Loucy (cell line): Measurements from ENCODE around the gene IGFBP5.

Experiments
- H2AFZ ChIP-seq: fragments of 200-600 bp; sonication (generic); 2 replicates; pipeline ENCODE4 v1.6.0; 2016; ENCODE audit warnings: antibody characterized with exemption, mild to moderate bottlenecking, low read length, moderate library complexity
- H3F3A ChIP-seq: fragments of 200-600 bp; 2 replicates; pipeline ENCODE4 v1.6.0; 2016; ENCODE audit warnings: antibody characterized with exemption, low read depth, mild to moderate bottlenecking
- H3K27me3 ChIP-seq: fragments of 200-600 bp; sonication (generic); 2 replicates; pipeline ENCODE4 v1.6.1; 2014; ENCODE audit warnings: low read length, mild to moderate bottlenecking; ENCODE audit not compliant: insufficient read depth, poor library complexity, severe bottlenecking
- H3K36me3 ChIP-seq: fragments of 200-600 bp; sonication (generic); 2 replicates; pipeline ENCODE4 v1.6.1; 2016; ENCODE audit warnings: low read length; ENCODE audit not compliant: insufficient read depth
- H3K4me1 ChIP-seq: fragments of 200-600 bp; sonication (generic); 2 replicates; pipeline ENCODE4 v1.5.1; 2014; ENCODE audit warnings: low read length, mild to moderate bottlenecking; ENCODE audit not compliant: insufficient read depth, poor library complexity, severe bottlenecking
- H3K4me2 ChIP-seq: fragments of 200-600 bp; sonication (generic); 2 replicates; pipeline ENCODE4 v1.6.0; 2014; ENCODE audit warnings: antibody characterized with exemption, low read length, low read depth, mild to moderate bottlenecking; ENCODE audit not compliant: poor library complexity, severe bottlenecking
- H3K4me3 ChIP-seq: fragments of 200-600 bp; sonication (generic); 2 replicates; pipeline ENCODE4 v1.5.1; 2014; ENCODE audit warnings: low read length, mild to moderate bottlenecking, mixed read lengths; ENCODE audit not compliant: poor library complexity, severe bottlenecking
- H3K79me2 ChIP-seq: fragments of 200-600 bp; sonication (generic); 2 replicates; pipeline ENCODE4 v1.6.1; 2014; ENCODE audit warnings: low read length; ENCODE audit not compliant: insufficient read depth
- H3K9ac ChIP-seq: fragments of 200-600 bp; sonication (generic); 2 replicates; pipeline ENCODE4 v1.6.0; 2014; ENCODE audit warnings: mild to moderate bottlenecking, low read depth, low read length, moderate library complexity; ENCODE audit not compliant: poor library complexity, severe bottlenecking
- H3K9me2 ChIP-seq: fragments of 200-600 bp; sonication (generic); replicated peaks from 2 replicates; pipeline ENCODE4 v1.6.1; 2016; ENCODE audit warnings: low read depth, low read length, mixed read lengths
- H3K9me3 ChIP-seq: fragments of 200-600 bp; sonication (generic); 2 replicates; pipeline ENCODE4 v1.6.1; 2014; ENCODE audit warnings: mild to moderate bottlenecking, antibody characterized with exemption, low read length, low read depth; ENCODE audit not compliant: insufficient read depth
- H4K20me1 ChIP-seq: fragments of 200-600 bp; sonication (generic); 2 replicates; pipeline ENCODE4 v1.6.0; 2014; ENCODE audit warnings: antibody characterized with exemption, low read length, mild to moderate bottlenecking; ENCODE audit not compliant: insufficient read depth, poor library complexity, severe bottlenecking
- EZH2phosphoT487 ChIP-seq: fragments of 200-600 bp; IDR thresholded peaks from 2 replicates; pipeline ENCODE4 v1.6.1; 2018; ENCODE audit warnings: antibody characterized with exemption, mild to moderate bottlenecking, moderate library complexity, borderline replicate concordance
- TF ChIP-seq, protein P1 (sequence below): fragments of 200-600 bp; sonication (generic); conservative IDR thresholded peaks from 2 replicates; pipeline ENCODE4 v1.5.1; 2014; ENCODE audit warnings: mild to moderate bottlenecking, antibody characterized with exemption, low read length

The IGFBP5 gene

DNA sequence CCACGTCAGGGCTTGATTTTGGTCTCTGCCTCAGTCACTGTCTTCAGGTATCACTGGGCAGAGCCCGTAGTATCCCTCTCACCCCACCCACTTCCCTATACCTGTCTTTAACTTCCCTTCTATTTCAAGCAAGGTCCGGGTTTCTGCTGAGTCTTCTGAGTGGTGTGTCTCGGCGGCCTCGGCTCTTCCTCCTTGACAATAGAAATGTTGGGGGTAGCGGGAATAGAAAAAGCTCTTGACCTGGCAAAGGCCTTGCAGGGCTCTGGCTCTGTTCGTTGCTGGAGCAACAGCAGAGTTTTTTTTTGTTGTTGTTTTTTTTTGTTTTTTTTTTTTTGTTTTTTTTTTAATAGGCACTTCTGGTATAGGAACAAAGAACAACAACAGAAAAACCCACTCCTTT, 16.0 kb upstream of the IGFBP5 start:
- Histone ChIP-seq H3K9me2 (no peaks in the 10 kb centered on the region), H3K4me2 (no peak overlapping the region), H3K4me1 (no peaks in the 10 kb centered on the region), H4K20me1 (no peaks in the 10 kb centered on the region), H3K79me2 (no peaks in the 10 kb centered on the region), H3K9me3 (no peaks in the 10 kb centered on the region), H3K9ac (no peak overlapping the region), H3K4me3 (no peak overlapping the region), H3K36me3 (no peaks in the 10 kb centered on the region), H3F3A (no peaks in the 10 kb centered on the region), H2AFZ (no peak overlapping the region), H3K27me3 (no peaks in the 10 kb centered on the region)
- no peak for TF ChIP-seq EZH2phosphoT487
- TF ChIP-seq, protein P1, sequence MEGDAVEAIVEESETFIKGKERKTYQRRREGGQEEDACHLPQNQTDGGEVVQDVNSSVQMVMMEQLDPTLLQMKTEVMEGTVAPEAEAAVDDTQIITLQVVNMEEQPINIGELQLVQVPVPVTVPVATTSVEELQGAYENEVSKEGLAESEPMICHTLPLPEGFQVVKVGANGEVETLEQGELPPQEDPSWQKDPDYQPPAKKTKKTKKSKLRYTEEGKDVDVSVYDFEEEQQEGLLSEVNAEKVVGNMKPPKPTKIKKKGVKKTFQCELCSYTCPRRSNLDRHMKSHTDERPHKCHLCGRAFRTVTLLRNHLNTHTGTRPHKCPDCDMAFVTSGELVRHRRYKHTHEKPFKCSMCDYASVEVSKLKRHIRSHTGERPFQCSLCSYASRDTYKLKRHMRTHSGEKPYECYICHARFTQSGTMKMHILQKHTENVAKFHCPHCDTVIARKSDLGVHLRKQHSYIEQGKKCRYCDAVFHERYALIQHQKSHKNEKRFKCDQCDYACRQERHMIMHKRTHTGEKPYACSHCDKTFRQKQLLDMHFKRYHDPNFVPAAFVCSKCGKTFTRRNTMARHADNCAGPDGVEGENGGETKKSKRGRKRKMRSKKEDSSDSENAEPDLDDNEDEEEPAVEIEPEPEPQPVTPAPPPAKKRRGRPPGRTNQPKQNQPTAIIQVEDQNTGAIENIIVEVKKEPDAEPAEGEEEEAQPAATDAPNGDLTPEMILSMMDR: no peak

DNA sequence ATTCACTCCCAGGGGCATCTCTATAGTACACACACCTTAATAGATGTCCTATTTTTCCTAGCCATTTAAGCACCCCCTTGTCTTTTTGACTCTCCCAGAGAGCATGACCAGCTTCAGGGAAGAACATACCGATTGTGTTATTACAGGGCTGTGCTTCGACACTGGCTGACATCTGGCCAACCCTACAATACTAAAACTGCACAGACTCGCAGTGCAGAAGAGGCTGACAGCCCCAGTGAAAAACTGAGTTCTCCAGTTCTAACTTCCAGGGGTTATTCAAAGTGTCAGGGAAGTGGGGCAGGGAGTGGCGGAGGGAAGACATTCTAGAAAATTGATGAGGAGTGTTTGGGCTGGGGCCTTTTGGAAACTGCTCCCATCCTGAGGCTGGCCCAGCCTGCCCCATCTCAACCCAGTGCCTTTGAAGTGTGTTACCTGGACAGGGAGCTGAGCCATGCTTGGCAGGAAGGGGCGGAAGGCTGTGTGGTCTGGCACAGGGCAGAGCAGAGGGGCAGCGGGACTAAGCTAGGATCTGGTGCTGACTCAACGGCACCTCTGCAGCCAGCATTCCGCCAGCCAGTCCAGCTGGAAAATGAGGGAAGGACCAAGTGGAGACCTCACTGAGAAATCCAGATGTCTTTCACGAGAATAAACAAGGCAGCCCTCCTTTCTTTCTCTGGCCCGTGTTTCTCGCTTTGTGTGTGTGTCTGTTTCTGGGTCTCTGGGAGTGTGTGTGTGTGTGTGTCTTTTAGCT, 15.4 kb upstream of the IGFBP5 start:
- TF ChIP-seq, protein P1: no peak
- TF ChIP-seq EZH2phosphoT487: no peak
- H3K4me1 ChIP-seq: no peaks in the 10 kb centered on the region

DNA sequence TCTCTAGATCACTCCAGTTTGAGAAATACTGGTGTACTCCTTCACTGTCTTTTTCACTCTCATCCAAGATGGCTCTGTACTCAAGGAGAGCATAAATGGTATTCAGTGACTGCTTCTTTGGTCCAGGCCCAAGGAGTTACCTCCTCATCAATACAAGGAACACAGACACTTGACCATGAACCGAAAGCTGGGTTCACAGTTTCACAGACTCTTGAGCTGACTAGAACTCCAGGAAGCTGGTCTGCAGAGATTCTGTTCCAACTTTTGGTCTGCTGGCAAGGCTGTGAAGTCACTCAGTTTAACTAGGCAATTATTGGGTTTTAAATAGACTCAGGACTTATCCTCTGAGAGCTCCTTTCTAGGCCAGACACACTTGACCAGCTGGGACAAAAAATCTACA, 7.4 kb upstream of the IGFBP5 start:
- TF ChIP-seq EZH2phosphoT487: no peak
- TF ChIP-seq, protein P1: no peak
- no peaks in the 10 kb centered on the region for H3K4me1 ChIP-seq
- no peaks in the 10 kb centered on the region for H3F3A ChIP-seq
- no peaks in the 10 kb centered on the region for H3K36me3 ChIP-seq
- no peaks in the 10 kb centered on the region for H4K20me1 ChIP-seq
- no peaks in the 10 kb centered on the region for H3K9me3 ChIP-seq
- no peak overlapping the region for H2AFZ ChIP-seq
- no peak overlapping the region for H3K9ac ChIP-seq
- no peak overlapping the region for H3K4me2 ChIP-seq
- no peak overlapping the region for H3K4me3 ChIP-seq
- H3K27me3 ChIP-seq: no peaks in the 10 kb centered on the region
- no peaks in the 10 kb centered on the region for H3K9me2 ChIP-seq
- no peaks in the 10 kb centered on the region for H3K79me2 ChIP-seq

More for the DNA sequence above, 15.4 kb upstream of the IGFBP5 start:
- H3F3A ChIP-seq: no peaks in the 10 kb centered on the region
- H3K9me3 ChIP-seq: no peaks in the 10 kb centered on the region
- H3K4me2 ChIP-seq: no peak overlapping the region
- no peak overlapping the region for H3K9ac ChIP-seq
- H3K9me2 ChIP-seq: no peaks in the 10 kb centered on the region
- no peak overlapping the region for H2AFZ ChIP-seq
- no peaks in the 10 kb centered on the region for H4K20me1 ChIP-seq
- no peaks in the 10 kb centered on the region for H3K79me2 ChIP-seq
- H3K4me3 ChIP-seq: no peak overlapping the region
- no peaks in the 10 kb centered on the region for H3K36me3 ChIP-seq
- no peaks in the 10 kb centered on the region for H3K27me3 ChIP-seq
